ENCODE results near the gene ATG10.

The ATG10 gene

GRCh38 chr5:82164977-82165713 is 193.3 kb downstream of the ATG10 start:
- DNase-seq (ENCODE audit: low read depth in 2 of 2), result no peak

GRCh38 chr5:82165740-82166530 is 194.1 kb downstream of the ATG10 start:
- DNase-seq (ENCODE audit: low read depth in 2 of 2), result no peak

- no peak for DNase-seq (ENCODE audit: low read depth in 2 of 2)
These were observed 195.6 kb downstream of the ATG10 start for GRCh38 chr5:82167372-82167935.

- DNase-seq (ENCODE audit: low read depth in 2 of 2), result no peak
These were observed 196.5 kb downstream of the ATG10 start for GRCh38 chr5:82168294-82168693.

GRCh38 chr5:82169892-82170291 is 198.1 kb downstream of the ATG10 start:
- DNase-seq (ENCODE audit: low read depth in 2 of 2), result no peak

- DNase-seq (ENCODE audit: low read depth in 2 of 2), result peak; percentile 12 to 27
These were observed 202.5 kb downstream of the ATG10 start for GRCh38 chr5:82174128-82174918.

- DNase-seq (ENCODE audit: low read depth in 2 of 2), result no peak
These were observed 203.0 kb downstream of the ATG10 start for GRCh38 chr5:82174919-82175219.

GRCh38 chr5:82176115-82176814 is 204.4 kb downstream of the ATG10 start:
- DNase-seq (ENCODE audit: low read depth in 2 of 2), result no peak

- no peak for DNase-seq (ENCODE audit: low read depth in 2 of 2)
These were observed 206.6 kb downstream of the ATG10 start for GRCh38 chr5:82178378-82178777.

GRCh38 chr5:82182662-82183061 is 210.8 kb downstream of the ATG10 start:
- no peak for DNase-seq (ENCODE audit: low read depth in 2 of 2)

GRCh38 chr5:82183828-82184227 is 212.0 kb downstream of the ATG10 start:
- DNase-seq (ENCODE audit: low read depth in 2 of 2), result no peak

- no peak for DNase-seq (ENCODE audit: low read depth in 2 of 2)
These were observed 214.0 kb downstream of the ATG10 start for GRCh38 chr5:82185851-82186250.

- no peak for DNase-seq (ENCODE audit: low read depth in 2 of 2)
These were observed 225.7 kb downstream of the ATG10 start for GRCh38 chr5:82197550-82197949.

- no peak for DNase-seq (ENCODE audit: low read depth in 2 of 2)
These were observed 232.7 kb downstream of the ATG10 start for GRCh38 chr5:82204567-82204966.

GRCh38 chr5:82205005-82205404 is 233.2 kb downstream of the ATG10 start:
- no peak for DNase-seq (ENCODE audit: low read depth in 2 of 2)

- no peak for DNase-seq (ENCODE audit: low read depth in 2 of 2)
These were observed 236.5 kb downstream of the ATG10 start for GRCh38 chr5:82208371-82208770.

- DNase-seq (ENCODE audit: low read depth in 2 of 2), result no peak
These were observed 240.2 kb downstream of the ATG10 start for GRCh38 chr5:82211855-82212572.

GRCh38 chr5:82217917-82218316 is 246.1 kb downstream of the ATG10 start:
- no peak for DNase-seq (ENCODE audit: low read depth in 2 of 2)

- no peak for DNase-seq (ENCODE audit: low read depth in 2 of 2)
These were observed 246.7 kb downstream of the ATG10 start for GRCh38 chr5:82218374-82219156.

GRCh38 chr5:82221020-82221419 is 249.2 kb downstream of the ATG10 start:
- DNase-seq (ENCODE audit: low read depth in 2 of 2), result no peak

Measured in stimulated activated CD8-positive, alpha-beta memory T cell treated with anti-CD3 and anti-CD28 coated beads, Interleukin-2, amount 100 ng/mL, for 1 hour (primary cell).